ENCODE measurements around the gene EPB41L4B.

DNA sequence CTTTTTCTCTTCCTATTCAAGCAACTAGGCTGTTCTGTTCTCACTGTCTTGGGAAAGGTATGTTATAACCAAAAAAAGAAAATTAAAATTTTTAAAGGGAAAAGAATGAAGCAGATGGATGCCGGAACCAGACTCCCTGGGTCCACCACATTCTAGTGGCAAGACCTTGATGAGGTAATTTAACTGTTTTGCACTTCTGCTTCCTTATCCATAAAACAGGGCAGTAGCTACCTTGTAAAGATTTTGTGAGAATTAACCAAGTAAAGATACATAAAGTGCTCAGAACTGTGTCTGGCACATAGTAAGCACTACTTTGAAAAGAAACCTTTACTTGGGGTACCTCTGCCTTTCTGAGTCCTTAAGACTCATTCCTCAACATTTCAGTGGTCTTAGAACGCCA is 17.0 kb downstream of the EPB41L4B start:
- TF ChIP-seq POLR2A (IDR thresholded peaks at IDR 0.05; ENCODE audit: low read depth, low read length) (no peak), POLR2AphosphoS5 (IDR thresholded peaks at IDR 0.05; ENCODE audit: low read depth, low read length) (no peak), TAF1 (IDR thresholded peaks at IDR 0.05; ENCODE audit: low read depth, low read length) (no peak), POU2F2 (IDR thresholded peaks at IDR 0.05; ENCODE audit: low read depth, low read length) (no peak), PAX5 (IDR thresholded peaks at IDR 0.05; ENCODE audit: insufficient read depth, low read length, severe bottlenecking) (no peak)

Data from GM12891 (cell line).